WTC11 (cell line): Measurements from ENCODE around the gene UTP14A.

Experiments used
- ZBTB21 ChIP-seq: sonication (generic); formaldehyde crosslinking; IDR thresholded peaks from 2 replicates; pipeline ENCODE4 v1.8.1; 2023; ENCODE audit warnings: mild to moderate bottlenecking, missing genetic modification reagents, borderline replicate concordance
- TF ChIP-seq, protein P1 (sequence below): sonication (generic); formaldehyde crosslinking; IDR thresholded peaks from 2 replicates; pipeline ENCODE4 v1.8.1; 2023; ENCODE audit warnings: mild to moderate bottlenecking, missing genetic modification reagents, moderate library complexity
- TF ChIP-seq, protein P2 (sequence below): sonication (generic); formaldehyde crosslinking; IDR thresholded peaks from 2 replicates; pipeline ENCODE4 v1.8.0; 2022; ENCODE audit warnings: mild to moderate bottlenecking, missing genetic modification reagents

DNA sequence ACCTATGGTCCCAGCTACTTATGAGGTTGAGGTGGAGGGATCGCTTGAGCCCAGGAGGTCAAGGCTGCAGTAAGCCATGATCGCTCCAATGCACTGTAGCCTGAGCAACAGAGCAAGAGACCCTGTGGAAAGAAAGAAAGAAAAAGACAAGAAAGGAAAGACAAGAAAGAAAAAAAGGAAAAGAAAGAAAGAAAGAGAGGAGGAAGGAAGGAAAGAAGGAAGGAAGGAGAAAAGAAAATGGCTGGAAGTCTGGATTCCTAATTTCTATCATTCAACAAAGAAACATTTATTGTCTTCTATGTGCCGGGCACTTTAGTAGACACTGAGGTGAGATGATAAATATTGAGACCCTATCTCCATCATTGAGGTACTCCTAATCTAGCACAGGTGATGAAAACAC lies 49.7 kb downstream of the UTP14A start:
- TF ChIP-seq, protein P1, sequence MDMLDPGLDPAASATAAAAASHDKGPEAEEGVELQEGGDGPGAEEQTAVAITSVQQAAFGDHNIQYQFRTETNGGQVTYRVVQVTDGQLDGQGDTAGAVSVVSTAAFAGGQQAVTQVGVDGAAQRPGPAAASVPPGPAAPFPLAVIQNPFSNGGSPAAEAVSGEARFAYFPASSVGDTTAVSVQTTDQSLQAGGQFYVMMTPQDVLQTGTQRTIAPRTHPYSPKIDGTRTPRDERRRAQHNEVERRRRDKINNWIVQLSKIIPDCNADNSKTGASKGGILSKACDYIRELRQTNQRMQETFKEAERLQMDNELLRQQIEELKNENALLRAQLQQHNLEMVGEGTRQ (CRISPR knock-in tag), result no peak
- TF ChIP-seq, protein P2, sequence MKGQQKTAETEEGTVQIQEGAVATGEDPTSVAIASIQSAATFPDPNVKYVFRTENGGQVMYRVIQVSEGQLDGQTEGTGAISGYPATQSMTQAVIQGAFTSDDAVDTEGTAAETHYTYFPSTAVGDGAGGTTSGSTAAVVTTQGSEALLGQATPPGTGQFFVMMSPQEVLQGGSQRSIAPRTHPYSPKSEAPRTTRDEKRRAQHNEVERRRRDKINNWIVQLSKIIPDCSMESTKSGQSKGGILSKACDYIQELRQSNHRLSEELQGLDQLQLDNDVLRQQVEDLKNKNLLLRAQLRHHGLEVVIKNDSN (CRISPR knock-in tag), result no peak
- TF ChIP-seq ZBTB21 (CRISPR knock-in tag), result no peak
